SK-N-SH treated with all-trans-retinoic acid at 6 μM for 48 hours (cell line): Measurements from ENCODE around the gene SUPT4H1.

Source experiments
- ATAC-seq: fragments of 200-7000 bp; cut with Tn5 transposase; 3 replicates; pipeline ENCODE4 v1.9.1; 2020; ENCODE audit warnings: mild to moderate bottlenecking, moderate library complexity
- ARNTL ChIP-seq: fragments of 450-650 bp; formaldehyde crosslinking; IDR thresholded peaks from 2 replicates; pipeline ENCODE4 v1.5.0; 2020; ENCODE audit warnings: low read depth, mild to moderate bottlenecking, moderate library complexity, borderline replicate concordance
- BACH2 ChIP-seq: fragments of 250-450 bp; sonication (Bioruptor Pico); IDR thresholded peaks from 2 replicates; pipeline ENCODE4 v1.9.0; 2021; ENCODE audit warnings: mild to moderate bottlenecking, borderline replicate concordance
- CREB5 ChIP-seq: fragments of 250-450 bp; sonication (Bioruptor Pico); IDR thresholded peaks from 2 replicates; pipeline ENCODE4 v1.5.1; 2020; ENCODE audit warnings: low read depth, mild to moderate bottlenecking, moderate library complexity
- CSDC2 ChIP-seq: fragments of 250-450 bp; sonication (Bioruptor Pico); IDR thresholded peaks from 2 replicates; pipeline ENCODE4 v1.5.0; 2020; ENCODE audit warnings: mild to moderate bottlenecking, moderate library complexity
- CSRNP3 ChIP-seq: fragments of 250-450 bp; sonication (Bioruptor Pico); IDR thresholded peaks from 2 replicates; pipeline ENCODE4 v1.5.1; 2021; ENCODE audit warnings: mild to moderate bottlenecking, moderate library complexity
- GLIS3 ChIP-seq: fragments of 250-450 bp; sonication (Bioruptor Pico); IDR thresholded peaks from 2 replicates; pipeline ENCODE4 v1.5.0; 2020; ENCODE audit warnings: mild to moderate bottlenecking, moderate library complexity
- ISL1 ChIP-seq: fragments of 250-450 bp; sonication (Bioruptor Pico); IDR thresholded peaks from 2 replicates; pipeline ENCODE4 v2.1.2; 2022; ENCODE audit warnings: mild to moderate bottlenecking, moderate library complexity
- PATZ1 ChIP-seq: fragments of 250-450 bp; sonication (Bioruptor Pico); IDR thresholded peaks from 2 replicates; pipeline ENCODE4 v1.8.0; 2020; ENCODE audit warnings: mild to moderate bottlenecking, moderate library complexity, borderline replicate concordance
- PPARA ChIP-seq: fragments of 250-450 bp; sonication (Bioruptor Pico); IDR thresholded peaks from 2 replicates; pipeline ENCODE4 v1.5.0; 2020; ENCODE audit warnings: mild to moderate bottlenecking, borderline replicate concordance
- RARB ChIP-seq: fragments of 250-450 bp; sonication (Bioruptor Pico); IDR thresholded peaks from 2 replicates; pipeline ENCODE4 v1.8.0; 2021; ENCODE audit warnings: mild to moderate bottlenecking, moderate library complexity
- SNAI2 ChIP-seq: fragments of 250-450 bp; sonication (Bioruptor Pico); IDR thresholded peaks from 2 replicates; pipeline ENCODE4 v1.5.0; 2020; ENCODE audit warnings: mild to moderate bottlenecking, moderate library complexity
- TCF4 ChIP-seq: fragments of 250-450 bp; sonication (Bioruptor Pico); IDR thresholded peaks from 2 replicates; pipeline ENCODE4 v1.8.0; 2021; ENCODE audit warnings: mild to moderate bottlenecking, moderate library complexity, borderline replicate concordance
- TSHZ2 ChIP-seq: fragments of 250-450 bp; sonication (Bioruptor Pico); IDR thresholded peaks from 2 replicates; pipeline ENCODE4 v1.5.0; 2020; ENCODE audit warnings: mild to moderate bottlenecking, moderate library complexity
- ZC3H10 ChIP-seq: fragments of 250-450 bp; sonication (Bioruptor Pico); IDR thresholded peaks from 2 replicates; pipeline ENCODE4 v1.5.1; 2021; ENCODE audit warnings: mild to moderate bottlenecking, moderate library complexity
- ZFP3 ChIP-seq: fragments of 250-450 bp; sonication (Bioruptor Pico); IDR thresholded peaks from 2 replicates; pipeline ENCODE4 v1.5.0; 2020; ENCODE audit warnings: mild to moderate bottlenecking, moderate library complexity
- ZFP30 ChIP-seq: fragments of 450-650 bp; formaldehyde crosslinking; IDR thresholded peaks from 2 replicates; pipeline ENCODE4 v1.5.0; 2022; ENCODE audit warnings: mild to moderate bottlenecking, moderate library complexity
- ZNF565 ChIP-seq: fragments of 450-650 bp; formaldehyde crosslinking; conservative IDR thresholded peaks from 2 replicates; pipeline ENCODE4 v1.5.0; 2020; ENCODE audit warnings: low read depth, mild to moderate bottlenecking, moderate library complexity
- ZNF70 ChIP-seq: fragments of 450-650 bp; formaldehyde crosslinking; IDR thresholded peaks from 2 replicates; pipeline ENCODE4 v1.5.0; 2020; ENCODE audit warnings: mild to moderate bottlenecking, moderate library complexity
- ZNF8 ChIP-seq: fragments of 450-650 bp; formaldehyde crosslinking; IDR thresholded peaks from 2 replicates; pipeline ENCODE4 v1.5.0; 2020; ENCODE audit warnings: mild to moderate bottlenecking, moderate library complexity

Gene SUPT4H1

GRCh38 chr17:58354541-58355216, 2.7 kb upstream of the SUPT4H1 start:
- no peak for TF ChIP-seq CREB5 (CRISPR knock-in tag)
- ATAC-seq, result no peak

GRCh38 chr17:58353389-58353825, 1.4 kb upstream of the SUPT4H1 start:
- TF ChIP-seq ZNF8 (CRISPR knock-in tag) (no peak), CSDC2 (CRISPR knock-in tag) (no peak), ZNF70 (CRISPR knock-in tag) (no peak), ZFP3 (CRISPR knock-in tag) (no peak), TCF4 (CRISPR knock-in tag) (no peak), ZFP30 (CRISPR knock-in tag) (no peak), CREB5 (CRISPR knock-in tag) (no peak), ZNF565 (no peak), CSRNP3 (CRISPR knock-in tag) (no peak), GLIS3 (CRISPR knock-in tag) (no peak), PATZ1 (CRISPR knock-in tag) (no peak), ISL1 (CRISPR knock-in tag) (no peak)
- TF ChIP-seq, all 23 proteins: peak for 0
- ATAC-seq, result no peak

- peak; percentile 74 for ATAC-seq
- TF ChIP-seq TCF4 (CRISPR knock-in tag) (no peak), GLIS3 (CRISPR knock-in tag) (no peak)
Observed at GRCh38 chr17:58352596-58353388, 791 bp upstream of the SUPT4H1 start.

GRCh38 chr17:58351182-58351581, 819 bp downstream of the SUPT4H1 start:
- no peak for TF ChIP-seq CREB5 (CRISPR knock-in tag)
- TF ChIP-seq BACH2, result no peak

GRCh38 chr17:58348038-58348437, 4.0 kb downstream of the SUPT4H1 start:
- ATAC-seq, result no peak
- TF ChIP-seq CSRNP3 (CRISPR knock-in tag) (no peak), SNAI2 (no peak), ZC3H10 (CRISPR knock-in tag) (no peak), ZFP30 (CRISPR knock-in tag) (no peak), PPARA (no peak), ARNTL (CRISPR knock-in tag) (no peak), TSHZ2 (CRISPR knock-in tag) (no peak), PATZ1 (CRISPR knock-in tag) (no peak), RARB (CRISPR knock-in tag) (no peak), CSDC2 (CRISPR knock-in tag) (no peak)

More at GRCh38 chr17:58351182-58351581, 819 bp downstream of the SUPT4H1 start:
- ATAC-seq, result no peak
